NK-92 treated with Interleukin-12 subunit alpha and Interleukin-12 subunit beta, amount 100 ng/mL, for 24 hours (cell line): ENCODE measurements around the gene CREB1.

ENCODE experiments used
- DNase-seq: peaks from one replicate; lab custom pipeline; 2025; lab: John Stamatoyannopoulos, UW

Gene CREB1

GRCh38 chr2:207543272-207543671 lies 13.5 kb downstream of the CREB1 start:
- no peak for DNase-seq

GRCh38 chr2:207546822-207547221 lies 17.1 kb downstream of the CREB1 start:
- DNase-seq = no peak

- DNase-seq = no peak
Observed at GRCh38 chr2:207549145-207549544, 19.4 kb downstream of the CREB1 start.

- no peak for DNase-seq
Observed at GRCh38 chr2:207558079-207558491, 28.3 kb downstream of the CREB1 start.

- DNase-seq = no peak
Observed at GRCh38 chr2:207561386-207562080, 31.8 kb downstream of the CREB1 start.

- DNase-seq = no peak
Observed at GRCh38 chr2:207565736-207566500, 36.2 kb downstream of the CREB1 start.

- no peak for DNase-seq
Observed at GRCh38 chr2:207567671-207568070, 37.9 kb downstream of the CREB1 start.

- no peak for DNase-seq
Observed at GRCh38 chr2:207571370-207571769, 41.6 kb downstream of the CREB1 start.

- DNase-seq = no peak
Observed at GRCh38 chr2:207584952-207585351, 55.2 kb downstream of the CREB1 start.

GRCh38 chr2:207587305-207587704 lies 57.5 kb downstream of the CREB1 start:
- DNase-seq = no peak

GRCh38 chr2:207589143-207589542 lies 59.4 kb downstream of the CREB1 start:
- DNase-seq = no peak

- DNase-seq = no peak
Observed at GRCh38 chr2:207593277-207593676, 63.5 kb downstream of the CREB1 start.

GRCh38 chr2:207594264-207594663 lies 64.5 kb downstream of the CREB1 start:
- DNase-seq = no peak

GRCh38 chr2:207594731-207595130 lies 65.0 kb downstream of the CREB1 start:
- no peak for DNase-seq

- no peak for DNase-seq
Observed at GRCh38 chr2:207599636-207600035, 69.9 kb downstream of the CREB1 start.

GRCh38 chr2:207600231-207600630 lies 70.5 kb downstream of the CREB1 start:
- DNase-seq = no peak

GRCh38 chr2:207601774-207602173 lies 72.0 kb downstream of the CREB1 start:
- no peak for DNase-seq

GRCh38 chr2:207603486-207603885 lies 73.7 kb downstream of the CREB1 start:
- no peak for DNase-seq

- no peak for DNase-seq
Observed at GRCh38 chr2:207606399-207606798, 76.6 kb downstream of the CREB1 start.

GRCh38 chr2:207606829-207607228 lies 77.1 kb downstream of the CREB1 start:
- no peak for DNase-seq

- DNase-seq = no peak
Observed at GRCh38 chr2:207612714-207613113, 83.0 kb downstream of the CREB1 start.

GRCh38 chr2:207614824-207615223 lies 85.1 kb downstream of the CREB1 start:
- no peak for DNase-seq

GRCh38 chr2:207616185-207616584 lies 86.4 kb downstream of the CREB1 start:
- no peak for DNase-seq
